ENCODE data around the gene RIMBP3C.
"Not testable (repeated sequence)": the region's sequence is repeated elsewhere in the genome, so short reads cannot be mapped to it uniquely, and the experiment has no call there.

The RIMBP3C gene

GRCh38 chr22:21573750-21574494 lies 22.7 kb upstream of the RIMBP3C start:
- POLR2A ChIA-PET = interaction anchor here (0.6 kb wide), 1 partner anchor 84 kb away, joined by 3 read pairs; no protein-coding TSS in a partner anchor
- TF ChIP-seq FOXM1 (IDR thresholded peaks at IDR 0.05; ENCODE audit: borderline replicate concordance) (no peak), ZNF384 (IDR thresholded peaks at IDR 0.05) (no peak), SUZ12 (IDR thresholded peaks at IDR 0.05) (no peak), ARNT (IDR thresholded peaks at IDR 0.05) (no peak), BHLHE40 (IDR thresholded peaks at IDR 0.05; ENCODE audit: borderline replicate concordance) (no peak), ELF4 (IDR thresholded peaks at IDR 0.05) (no peak)
- CTCF ChIA-PET = interaction anchor here (0.5 to 1.3 kb wide), 4 partner anchors 20 to 474 kb away, joined by 3 to 5 read pairs (median 4); partner anchors contain the start of gene SDF2L1
- no peak for DNase-seq (ENCODE audit: extremely low spot score)

DNA sequence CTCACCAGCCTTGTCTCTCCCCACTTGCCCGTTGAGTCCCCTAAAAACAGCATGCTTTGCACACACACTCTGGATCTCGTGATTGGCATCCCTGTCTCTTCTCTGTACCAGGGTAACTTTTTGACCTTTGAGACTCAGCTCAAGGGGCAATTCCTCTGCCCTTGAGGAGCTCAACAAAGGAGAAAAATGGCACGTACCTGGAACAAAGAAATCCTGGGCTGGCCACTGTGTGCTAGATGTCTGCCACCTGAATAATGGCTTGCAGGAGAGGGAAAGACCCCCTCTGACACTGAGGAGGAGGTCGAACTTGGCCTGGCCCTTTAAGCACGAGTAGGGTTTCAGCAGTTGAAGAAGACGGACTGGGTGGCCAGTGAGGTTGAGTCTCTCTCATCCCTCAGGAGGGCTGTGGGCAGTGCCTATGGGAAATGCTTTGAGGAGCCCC lies 22.1 kb upstream of the RIMBP3C start:
- POLR2A ChIA-PET = interaction anchor here (1.0 kb wide), 1 partner anchor 56 kb away, joined by 5 read pairs; no protein-coding TSS in a partner anchor

GRCh38 chr22:21571679-21572078 lies 20.4 kb upstream of the RIMBP3C start:
- DNase-seq (ENCODE audit: extremely low spot score) = no peak
- CTCF ChIA-PET = no interaction called here
- POLR2A ChIA-PET = no interaction called here
- TF ChIP-seq BHLHE40 (IDR thresholded peaks at IDR 0.05; ENCODE audit: borderline replicate concordance) (no peak), ELF4 (IDR thresholded peaks at IDR 0.05) (no peak), NFRKB (IDR thresholded peaks at IDR 0.05) (no peak), ARNT (IDR thresholded peaks at IDR 0.05) (no peak), HDGF (IDR thresholded peaks at IDR 0.05; ENCODE audit: borderline replicate concordance) (no peak), SP1 (IDR thresholded peaks at IDR 0.05) (no peak), FOXM1 (IDR thresholded peaks at IDR 0.05; ENCODE audit: borderline replicate concordance) (no peak), SUZ12 (IDR thresholded peaks at IDR 0.05) (no peak), TARDBP (IDR thresholded peaks at IDR 0.05) (no peak), ZNF384 (IDR thresholded peaks at IDR 0.05) (no peak)

More for the DNA sequence above, 22.1 kb upstream of the RIMBP3C start:
- CTCF ChIA-PET = interaction anchor here (0.6 to 0.7 kb wide), 2 partner anchors 9 to 19 kb away, joined by 3 read pairs; no protein-coding TSS in a partner anchor
- TF ChIP-seq ARNT (IDR thresholded peaks at IDR 0.05) (no peak), SP1 (IDR thresholded peaks at IDR 0.05) (no peak), FOXA1 (IDR thresholded peaks at IDR 0.05) (no peak), SUZ12 (IDR thresholded peaks at IDR 0.05) (no peak), FOXK2 (IDR thresholded peaks at IDR 0.05) (no peak), NFRKB (IDR thresholded peaks at IDR 0.05) (no peak), LEF1 (IDR thresholded peaks at IDR 0.05; ENCODE audit: borderline replicate concordance) (no peak), ELF4 (IDR thresholded peaks at IDR 0.05) (no peak), CTBP1 (IDR thresholded peaks at IDR 0.05; ENCODE audit: borderline replicate concordance) (no peak), HDGF (IDR thresholded peaks at IDR 0.05; ENCODE audit: borderline replicate concordance) (no peak)
- DNase-seq (ENCODE audit: extremely low spot score) = no peak

DNA sequence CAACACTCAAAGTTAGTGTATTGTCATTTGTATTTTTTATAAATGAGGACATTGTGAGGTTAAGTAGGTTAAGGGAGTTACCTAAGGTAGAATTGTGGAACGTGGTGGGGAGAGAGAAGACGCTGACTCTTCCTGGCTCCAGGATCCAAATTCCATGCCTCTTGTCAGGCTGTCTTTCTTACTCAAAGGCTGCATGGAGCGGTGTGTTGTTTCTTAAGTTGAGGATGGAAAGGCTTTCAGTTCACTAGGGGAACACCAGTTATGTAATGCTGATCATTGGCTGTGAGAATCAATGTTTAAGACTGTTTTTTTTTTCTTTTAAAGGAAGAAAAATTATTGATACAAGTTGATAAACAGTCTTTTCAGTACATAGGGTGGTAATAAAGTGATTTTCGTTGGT lies 19.1 kb upstream of the RIMBP3C start:
- DNase-seq (ENCODE audit: extremely low spot score) = no peak
- CTCF ChIA-PET = no interaction called here
- TF ChIP-seq ZNF384 (IDR thresholded peaks at IDR 0.05) = no peak
- no peak for TF ChIP-seq CTBP1 (IDR thresholded peaks at IDR 0.05; ENCODE audit: borderline replicate concordance)
- no peak for TF ChIP-seq FOXK2 (IDR thresholded peaks at IDR 0.05)
- TF ChIP-seq PKNOX1 (IDR thresholded peaks at IDR 0.05) = no peak
- no peak for TF ChIP-seq ARNT (IDR thresholded peaks at IDR 0.05)
- TF ChIP-seq L3MBTL2 (conservative IDR thresholded peaks at IDR 0.05) = no peak
- no peak for TF ChIP-seq FOXA1 (IDR thresholded peaks at IDR 0.05)
- POLR2A ChIA-PET = no interaction called here

DNA sequence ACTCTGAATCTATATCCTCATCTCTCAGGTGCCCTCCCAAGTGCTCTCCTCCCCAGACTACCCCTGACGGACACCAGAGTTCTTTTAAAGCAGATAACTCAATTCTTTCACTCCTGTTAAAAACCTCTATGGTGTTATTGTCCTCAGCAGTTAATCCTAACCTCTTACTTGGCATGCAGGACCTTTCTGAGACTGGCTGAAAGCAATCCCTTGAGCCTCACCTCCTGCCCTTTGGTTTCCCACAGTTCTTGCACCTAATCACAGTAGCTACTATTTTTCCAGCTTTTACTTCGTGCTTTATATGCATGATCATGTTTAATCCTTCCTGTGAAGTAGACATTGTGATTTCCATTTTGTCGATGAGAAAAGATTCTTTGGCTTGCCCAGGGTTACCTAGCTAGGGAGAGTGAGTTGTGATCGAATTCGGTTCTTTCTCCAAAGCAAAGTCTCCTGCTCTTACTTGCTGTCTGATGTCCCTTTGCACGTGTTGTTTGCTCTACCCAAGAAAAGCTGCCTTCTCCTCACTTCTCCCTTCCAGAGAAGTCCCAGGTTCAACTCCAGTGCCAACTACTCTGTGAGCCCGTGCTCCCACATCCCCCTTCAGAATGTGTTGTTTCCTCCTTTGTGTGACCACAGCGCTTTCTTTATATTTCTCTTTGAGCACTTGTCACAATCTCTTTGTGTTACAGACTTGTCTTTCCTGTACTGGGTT lies 18.4 kb upstream of the RIMBP3C start:
- ChIA-PET POLR2A (interaction anchor here (1.3 to 2.0 kb wide), 3 partner anchors 58 to 73 kb away, joined by 3 to 9 read pairs (median 6); partner anchors contain the start of gene SDF2L1), CTCF (no interaction called here)

DNA sequence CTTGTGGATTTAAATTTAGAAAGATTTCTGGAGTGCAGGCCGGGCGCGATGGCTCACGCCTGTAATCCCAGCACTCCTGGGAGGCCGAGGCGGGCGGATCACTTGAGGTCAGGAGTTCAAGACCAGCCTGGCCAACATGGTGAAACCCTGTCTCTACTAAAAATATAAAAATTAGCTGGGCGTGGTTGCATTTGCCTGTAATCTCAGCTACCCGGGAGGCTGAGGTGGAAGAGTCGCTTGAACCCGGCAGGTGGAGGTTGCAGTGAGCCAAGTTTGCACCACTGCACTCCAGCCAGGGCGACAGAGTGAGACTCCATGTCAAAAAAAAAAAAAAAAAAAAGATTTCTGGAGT lies 17.8 kb upstream of the RIMBP3C start:
- CTCF ChIA-PET; DNase-seq (ENCODE audit: extremely low spot score): not testable (repeated sequence)
- POLR2A ChIA-PET = interaction anchor here (1.1 to 2.0 kb wide), 4 partner anchors 37 to 74 kb away, joined by 3 to 9 read pairs (median 4); partner anchors contain the start of gene SDF2L1

More for the DNA sequence above, 18.4 kb upstream of the RIMBP3C start:
- no peak for TF ChIP-seq SP1 (IDR thresholded peaks at IDR 0.05)
- no peak for TF ChIP-seq ZNF384 (IDR thresholded peaks at IDR 0.05)
- TF ChIP-seq HDGF (IDR thresholded peaks at IDR 0.05; ENCODE audit: borderline replicate concordance) = no peak
- DNase-seq (ENCODE audit: extremely low spot score) = no peak

DNA sequence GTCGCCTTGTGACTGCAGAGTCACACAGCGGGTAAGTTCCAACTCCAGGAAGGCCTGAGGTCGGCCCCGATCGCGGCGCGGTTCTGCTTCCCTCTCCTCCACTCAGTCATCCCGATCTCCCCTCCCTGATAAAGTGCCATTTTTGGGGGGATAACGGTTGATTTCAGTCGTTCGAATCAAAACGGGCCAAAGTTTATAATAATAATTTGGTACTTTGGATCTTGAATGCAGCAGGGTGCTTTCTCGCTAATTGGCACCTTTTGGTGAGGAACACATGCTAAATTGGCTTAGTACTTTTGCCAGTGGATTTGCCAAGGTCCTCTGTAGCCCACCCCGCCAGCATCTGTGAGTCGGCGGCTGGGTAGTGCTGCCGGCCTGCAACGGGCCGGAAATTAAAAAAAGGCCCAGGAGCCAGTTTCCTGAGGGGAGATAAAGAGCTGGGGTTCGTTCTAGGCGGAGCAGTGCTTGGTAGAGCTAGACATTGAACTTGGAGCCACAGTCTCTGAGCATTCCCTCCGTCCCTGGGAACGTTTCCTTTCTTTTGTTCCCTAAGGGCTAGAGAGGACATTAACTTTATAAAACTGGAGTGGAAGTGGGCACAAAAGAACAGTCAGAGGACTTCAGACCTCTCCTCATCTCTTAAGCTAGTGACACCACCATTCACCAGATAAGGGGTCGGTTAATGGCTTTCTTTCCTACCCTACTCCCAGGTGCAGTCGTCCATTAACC lies 17.2 kb upstream of the RIMBP3C start:
- TF ChIP-seq ELF4 (IDR thresholded peaks at IDR 0.05) (no peak), TARDBP (IDR thresholded peaks at IDR 0.05) (no peak), SP1 (IDR thresholded peaks at IDR 0.05) (no peak), CTBP1 (IDR thresholded peaks at IDR 0.05; ENCODE audit: borderline replicate concordance) (no peak)
- ChIA-PET POLR2A (interaction anchor here (1.1 to 2.0 kb wide), 6 partner anchors 10 to 74 kb away, joined by 3 to 9 read pairs (median 3); partner anchors contain the start of gene SDF2L1), CTCF (no interaction called here)
- DNase-seq (ENCODE audit: extremely low spot score) = no peak

All from HEK293T (cell line).